HG02870 (cell line): ENCODE results near the gene DEPDC7.
"Not testable (repeated sequence)": the region's sequence is repeated elsewhere in the genome, so short reads cannot be mapped to it uniquely, and the experiment has no call there.

Experiments
- ATAC-seq: cut with Tn5 transposase; IDR thresholded peaks from one replicate; pipeline ENCODE4 v1.9.1; 2021; ENCODE audit warnings: mild to moderate bottlenecking, moderate library complexity; ENCODE audit not compliant: unreplicated experiment

DEPDC7 gene

DNA sequence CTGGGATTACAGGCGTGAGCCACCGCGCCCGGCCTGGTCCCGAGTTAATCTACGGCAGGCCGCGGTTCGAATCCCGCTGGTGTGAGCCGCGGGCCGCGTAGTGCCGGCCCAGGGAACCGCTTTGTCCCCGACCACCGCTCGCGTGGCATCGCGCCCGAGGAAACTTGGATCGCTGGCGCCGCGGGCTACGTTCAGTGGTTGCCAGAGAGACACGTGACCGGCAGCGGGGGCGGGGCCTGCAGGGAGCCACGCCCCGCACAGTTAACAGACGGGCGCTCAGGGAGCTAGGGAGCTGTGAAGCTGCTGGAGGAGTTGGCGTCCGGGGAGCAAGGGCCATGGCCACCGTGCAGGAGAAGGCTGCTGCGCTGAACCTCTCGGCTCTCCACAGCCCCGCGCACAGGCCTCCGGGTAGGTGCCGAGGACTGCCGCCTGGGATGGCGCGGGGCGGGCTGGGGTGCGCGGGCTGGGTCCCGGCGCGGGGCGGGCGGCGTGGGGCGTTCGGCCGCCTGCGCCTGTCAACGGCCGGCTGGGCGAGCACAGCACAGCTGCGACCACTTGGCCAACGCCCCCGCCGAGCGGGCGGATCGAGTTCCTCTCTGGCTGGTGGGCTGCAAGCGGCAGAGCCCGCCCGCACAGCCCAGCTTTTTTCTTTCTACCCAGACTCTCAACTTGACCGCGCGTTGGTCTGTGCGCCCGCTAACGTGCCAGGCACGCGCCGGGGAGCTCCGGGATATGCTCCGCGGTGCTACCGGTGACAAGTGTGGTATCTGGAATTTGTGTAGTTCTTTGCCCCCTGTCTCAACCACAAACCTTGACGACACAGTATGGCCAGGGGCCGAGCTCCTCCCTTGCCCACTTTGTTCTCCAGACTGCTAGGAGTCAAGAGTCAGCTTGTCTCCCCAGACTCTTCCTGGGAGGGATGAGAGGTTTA lies at the start of gene DEPDC7:
Gene DEPDC7, plus strand, starts transcription at position 258 of the 931 bp plus-strand sequence. Its CDS starts 78 bp downstream, at position 336.
- no peak for ATAC-seq

DNA sequence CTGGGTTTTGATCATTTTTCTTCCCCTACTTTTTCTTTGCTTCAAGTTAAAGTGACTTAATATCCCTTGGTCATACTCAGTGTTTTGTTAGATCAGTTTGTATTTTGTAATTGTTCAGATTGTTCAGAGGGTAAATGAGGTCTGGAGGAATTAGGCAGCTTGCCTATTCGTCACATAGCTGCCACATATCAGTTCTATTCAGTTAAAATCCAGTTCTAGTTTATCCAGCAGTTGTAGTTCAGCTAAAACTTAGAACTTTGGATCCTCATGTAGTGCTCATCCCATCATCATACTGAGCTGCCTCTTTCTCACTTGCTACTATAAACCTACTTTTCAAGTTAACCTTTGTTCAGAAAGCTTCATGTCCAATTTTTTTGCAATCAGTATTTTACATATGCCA lies 47.1 kb upstream of the DEPDC7 start:
- ATAC-seq = no peak

DNA sequence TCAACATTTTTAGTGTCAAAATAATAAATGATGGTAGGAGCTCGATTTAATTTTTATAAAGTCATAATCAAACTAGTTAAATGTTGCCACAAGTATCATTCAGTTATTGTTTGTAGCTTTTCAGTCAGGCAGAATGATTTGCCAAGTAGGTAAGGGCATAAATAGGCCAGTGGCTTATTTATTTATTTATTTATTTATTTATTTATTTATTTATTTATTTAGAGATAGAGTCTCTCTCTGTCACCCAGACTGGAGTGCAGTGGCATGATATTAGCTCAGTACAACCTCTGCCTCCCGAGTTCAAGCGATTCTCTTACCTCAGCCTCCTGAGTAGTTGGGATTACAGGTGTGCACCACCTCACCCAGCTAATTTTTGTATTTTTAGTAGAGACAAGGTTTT lies 43.4 kb upstream of the DEPDC7 start:
- not testable (repeated sequence) for ATAC-seq

DNA sequence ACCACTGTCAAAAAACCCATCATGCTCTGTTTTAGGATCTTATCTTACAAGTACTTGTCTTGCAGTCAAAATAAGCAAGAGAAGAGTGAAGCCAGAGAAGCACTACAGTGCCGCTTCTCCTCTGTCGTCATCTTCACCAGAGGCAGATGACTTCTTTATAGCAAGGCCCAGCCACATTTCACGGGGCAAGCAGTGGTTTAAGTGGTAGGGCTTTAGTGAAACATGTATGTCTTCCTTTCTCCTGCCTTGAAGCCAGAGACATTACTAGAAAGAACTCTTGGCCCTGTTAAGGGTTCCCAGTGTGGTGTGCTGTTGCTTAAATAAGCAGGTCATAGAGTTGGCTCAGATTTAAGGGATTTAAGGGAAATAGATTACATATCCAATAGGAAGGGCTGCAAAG lies 42.9 kb upstream of the DEPDC7 start:
- ATAC-seq = no peak

DNA sequence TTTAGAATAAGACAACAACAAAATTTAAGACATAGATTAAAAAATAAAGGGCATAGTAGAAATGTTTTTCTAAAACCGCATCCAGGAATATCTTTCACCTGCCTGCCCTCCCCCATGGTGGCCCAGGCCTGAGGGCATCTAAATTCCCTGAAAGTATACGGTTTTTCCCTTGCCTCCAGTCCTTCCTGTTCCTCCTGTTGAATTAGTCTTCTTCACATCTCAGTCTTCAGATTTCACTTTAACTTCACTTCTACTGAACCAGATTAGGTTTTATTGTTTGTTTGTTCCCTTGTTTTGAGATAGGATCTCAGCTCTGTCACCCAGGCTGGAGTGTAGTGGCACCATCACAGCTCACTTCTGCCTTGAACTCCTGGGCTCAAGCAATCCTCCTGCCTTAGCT lies 33.1 kb upstream of the DEPDC7 start:
- no peak for ATAC-seq

DNA sequence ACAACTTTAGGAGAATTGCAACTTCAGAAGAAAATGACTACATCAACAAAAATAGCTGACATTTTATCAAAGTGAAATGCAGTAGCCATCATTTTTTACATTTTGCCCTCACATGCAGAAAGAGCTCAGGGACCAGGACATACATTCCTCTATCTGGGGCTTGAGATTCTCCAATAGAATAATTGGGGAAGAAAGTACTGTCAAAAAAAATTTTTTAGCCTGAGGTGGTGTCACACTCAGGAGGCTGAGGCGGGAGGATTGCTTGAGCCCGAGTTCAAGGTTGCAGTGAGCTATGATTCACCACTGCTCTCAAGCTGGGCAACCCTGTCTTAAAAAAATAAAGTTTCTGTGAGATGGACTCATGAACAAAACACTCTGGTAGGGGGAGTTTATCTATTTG lies 32.2 kb upstream of the DEPDC7 start:
- no peak for ATAC-seq

DNA sequence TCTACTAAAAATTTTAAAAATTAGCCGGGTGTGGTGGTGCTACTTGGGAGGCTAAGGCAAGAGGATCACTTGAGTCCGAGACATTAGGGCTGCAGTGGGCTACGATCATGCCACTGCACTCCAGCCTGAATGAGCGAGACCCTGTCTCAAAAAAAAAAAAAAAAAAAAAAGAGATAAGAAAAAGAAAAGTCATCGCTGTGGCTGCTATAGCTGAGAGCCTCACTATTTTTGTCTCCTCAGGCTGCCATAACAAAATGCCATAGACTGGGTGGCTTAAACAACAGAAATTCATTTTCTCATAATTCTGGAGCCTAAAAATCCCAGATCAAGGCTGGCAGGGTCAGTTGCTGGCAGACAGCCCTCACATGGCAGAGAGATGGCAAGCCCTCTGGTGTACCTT lies 30.1 kb upstream of the DEPDC7 start:
- ATAC-seq = no peak

DNA sequence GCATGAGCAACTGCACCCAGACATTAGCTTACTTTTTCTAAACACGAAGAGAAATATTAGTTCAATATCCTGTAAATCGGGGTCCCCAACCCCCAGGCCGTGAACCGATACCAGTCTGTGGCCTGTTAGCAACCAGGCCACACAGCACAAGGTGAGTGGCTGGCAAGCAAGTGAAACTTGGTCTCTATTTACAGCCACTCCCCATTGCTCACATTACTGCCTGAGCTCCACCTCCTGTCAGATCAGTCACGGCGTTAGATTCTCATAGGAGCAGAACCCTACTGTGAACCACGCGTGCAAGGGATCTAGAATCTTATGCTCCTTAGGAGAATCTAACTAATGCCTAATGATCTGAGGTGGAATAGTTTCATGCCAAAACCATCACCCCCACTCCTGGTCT lies 27.8 kb upstream of the DEPDC7 start:
- ATAC-seq = no peak

DNA sequence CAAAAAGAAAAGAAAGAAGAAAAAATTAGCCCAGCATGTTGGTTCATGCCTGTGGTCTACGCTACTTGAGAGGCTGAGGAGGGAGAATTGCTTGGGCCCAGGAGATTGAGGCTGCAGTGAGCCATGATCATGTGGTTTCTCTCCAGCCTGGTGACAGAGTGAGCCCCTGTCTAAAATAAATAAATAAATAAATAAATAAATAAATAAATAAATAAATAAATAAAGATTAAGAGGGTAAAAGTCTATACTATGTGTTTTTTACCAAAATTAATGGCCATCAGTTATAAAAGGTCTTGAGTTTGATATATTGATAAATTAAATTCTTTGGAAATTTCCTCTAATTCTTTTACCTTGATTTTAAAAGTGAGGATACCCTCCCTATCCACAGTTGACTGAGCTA lies 25.2 kb upstream of the DEPDC7 start:
- ATAC-seq = no peak

DNA sequence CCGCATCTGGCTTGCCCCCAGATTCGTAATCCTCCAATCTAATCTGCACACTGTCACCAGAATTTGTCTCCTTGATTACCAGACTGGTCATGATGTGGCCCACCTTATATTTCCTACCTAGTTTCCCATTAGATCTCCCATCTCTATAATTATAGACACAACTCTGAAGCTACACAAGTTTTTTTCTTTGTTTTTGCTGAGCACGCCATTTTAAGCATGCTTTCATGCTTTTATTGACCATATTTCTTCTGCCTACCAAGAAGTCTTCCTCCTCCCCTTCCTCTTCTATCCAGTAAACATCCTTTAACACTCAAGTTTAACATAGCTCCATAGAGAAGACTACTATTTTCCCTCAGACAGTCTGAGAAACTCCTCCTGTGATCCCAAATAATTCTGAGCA lies 24.3 kb upstream of the DEPDC7 start:
- ATAC-seq = no peak

DNA sequence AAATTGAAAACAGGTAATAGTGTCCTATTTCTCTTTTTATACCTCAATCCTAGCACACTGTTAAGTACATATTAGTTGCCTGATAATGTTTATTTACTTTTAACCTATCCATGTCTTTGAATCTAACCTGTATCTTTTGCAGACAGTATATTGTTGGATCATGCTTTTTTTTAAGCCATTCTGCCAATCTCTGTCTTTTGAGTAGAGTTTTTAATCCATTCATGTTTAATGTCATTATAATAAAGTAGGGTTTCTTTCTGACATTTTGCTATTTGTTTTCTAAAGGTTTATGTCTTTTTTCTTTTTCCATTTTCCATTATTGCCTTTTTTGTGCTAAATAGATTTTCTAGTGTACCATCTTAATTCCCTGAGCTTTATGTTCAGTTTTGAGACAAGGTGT lies 23.8 kb upstream of the DEPDC7 start:
- ATAC-seq = no peak

DNA sequence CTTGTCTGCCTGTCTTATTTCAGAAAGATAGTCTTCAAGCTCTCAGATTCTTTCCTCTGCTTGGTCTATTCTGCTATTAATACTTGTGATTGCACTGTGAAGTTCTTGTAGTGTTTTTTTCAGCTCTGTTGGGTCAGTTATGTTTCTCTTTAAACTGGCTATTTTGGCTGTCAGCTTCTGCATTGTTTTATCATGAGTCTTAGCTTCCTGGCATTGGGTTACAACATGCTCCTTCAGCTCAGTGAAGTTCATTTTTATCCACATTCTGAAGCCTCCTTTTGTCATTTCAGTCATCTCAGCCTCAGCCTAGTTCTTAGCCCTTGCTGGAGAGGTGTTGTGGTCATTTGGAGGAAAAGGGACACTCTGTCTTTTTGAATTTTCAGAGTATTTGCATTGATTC lies 15.5 kb upstream of the DEPDC7 start:
- ATAC-seq = no peak

DNA sequence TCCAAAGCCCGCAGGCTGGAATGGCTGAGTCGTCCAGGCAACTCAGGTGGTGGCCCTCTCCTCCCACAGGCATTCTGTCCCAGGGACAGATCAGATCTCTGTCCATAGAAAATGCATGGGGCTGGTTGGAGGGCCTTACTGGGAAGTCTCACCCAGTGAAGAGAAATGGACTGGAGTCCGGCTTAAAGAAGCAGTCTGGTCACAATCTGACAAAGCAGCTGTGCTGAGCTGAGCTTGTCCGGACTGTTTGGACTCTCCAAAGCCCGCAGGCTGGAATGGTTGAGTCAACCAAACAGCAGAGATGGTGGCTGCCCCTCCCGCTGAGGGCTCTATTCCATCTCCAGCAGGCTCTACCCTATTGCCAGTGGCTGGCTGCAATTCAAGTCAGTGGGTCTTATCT lies 14.4 kb upstream of the DEPDC7 start:
- ATAC-seq = no peak

DNA sequence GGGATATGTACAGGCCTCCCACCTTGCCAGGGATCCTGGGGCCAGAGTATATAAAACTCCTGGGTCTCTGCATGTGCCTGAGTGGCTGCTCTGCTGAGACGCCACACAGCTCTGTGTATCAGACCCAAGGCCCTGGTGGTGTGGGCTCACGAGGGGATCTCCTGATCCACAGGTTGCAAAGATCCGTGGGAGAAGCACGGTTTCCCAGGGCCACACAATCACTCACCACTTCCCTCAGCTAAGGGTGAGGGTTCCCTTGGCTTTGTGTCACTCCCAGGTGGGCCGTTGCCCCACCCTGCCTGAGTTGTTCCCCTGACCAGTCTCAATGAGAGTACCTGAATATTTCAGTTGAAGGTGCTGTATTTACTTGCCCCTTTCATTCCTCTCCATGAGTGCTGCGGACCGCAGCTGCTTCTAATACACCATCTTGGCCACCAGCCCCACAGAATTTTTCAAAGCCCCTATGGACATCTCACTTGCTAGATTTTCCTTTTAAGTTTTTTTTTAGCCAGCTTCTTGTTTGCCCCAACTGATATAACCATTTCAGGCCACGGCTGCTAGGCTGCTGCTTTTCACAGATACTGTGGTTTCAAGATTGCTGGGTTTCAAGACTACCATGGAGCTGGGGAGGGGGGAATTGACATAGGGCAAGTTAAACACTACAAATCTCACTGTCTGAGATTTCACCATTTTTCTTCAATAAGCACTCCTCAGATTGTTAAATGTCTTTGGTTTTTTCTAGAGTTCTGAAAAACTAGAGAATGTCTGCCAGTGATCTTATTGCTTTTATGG lies 13.7 kb upstream of the DEPDC7 start:
- no peak for ATAC-seq

DNA sequence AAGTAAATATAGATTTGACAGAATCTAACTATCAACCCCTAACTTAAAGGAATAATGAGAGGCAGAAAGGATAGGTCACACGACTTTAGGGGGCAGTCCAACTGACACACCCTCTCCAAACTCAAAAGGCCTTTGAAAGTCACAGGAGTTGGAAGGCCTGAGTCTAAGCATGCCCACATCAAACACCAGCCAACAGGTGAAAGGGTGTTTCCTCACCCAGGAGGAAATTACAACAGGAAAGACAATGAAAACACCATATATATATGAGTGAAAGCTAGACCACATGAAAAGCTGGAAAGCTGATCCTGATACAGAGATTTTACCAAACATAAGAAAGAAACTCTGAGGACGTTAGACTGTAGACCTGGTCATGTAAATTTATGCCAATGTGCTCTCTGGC lies 10.5 kb upstream of the DEPDC7 start:
- no peak for ATAC-seq

DNA sequence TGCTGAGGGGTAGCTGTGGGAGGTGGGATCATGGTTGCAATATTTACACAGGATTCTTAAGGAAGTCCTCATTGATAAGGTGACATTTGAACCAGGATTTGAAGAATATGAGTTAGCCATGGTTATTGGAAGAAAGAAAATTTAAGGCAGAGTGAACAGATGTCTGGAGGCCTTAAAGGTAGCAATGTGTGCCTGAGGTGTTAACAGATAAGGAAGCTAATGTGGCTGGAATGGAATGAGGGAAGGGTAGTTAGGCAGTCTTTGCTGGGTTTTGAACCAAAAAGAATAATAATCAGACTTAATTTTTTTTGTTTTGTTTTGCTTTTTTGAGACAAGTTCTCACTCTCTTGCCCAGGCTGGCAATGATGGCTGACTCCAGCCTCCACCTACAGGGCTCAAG lies 9.7 kb upstream of the DEPDC7 start:
- no peak for ATAC-seq

DNA sequence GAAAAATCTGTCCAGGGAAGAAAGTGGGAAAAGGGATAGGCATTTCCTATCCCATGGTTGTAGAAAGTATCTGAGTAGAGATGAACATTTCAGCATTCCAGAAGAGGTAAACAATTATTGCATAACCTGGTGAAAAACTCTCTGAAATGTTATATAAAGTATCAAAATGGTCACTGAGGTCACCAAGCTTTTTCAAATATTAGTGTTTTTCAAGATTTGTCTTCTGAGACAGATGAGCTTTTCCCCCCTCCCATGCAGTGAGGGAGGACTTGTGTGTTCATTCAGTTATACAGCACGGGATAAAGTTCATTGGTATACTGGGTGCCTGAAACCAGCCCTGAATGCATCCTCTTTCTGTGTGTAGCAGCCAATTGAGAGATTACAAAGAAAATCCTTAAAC lies 1.9 kb upstream of the DEPDC7 start:
- ATAC-seq = no peak

DNA sequence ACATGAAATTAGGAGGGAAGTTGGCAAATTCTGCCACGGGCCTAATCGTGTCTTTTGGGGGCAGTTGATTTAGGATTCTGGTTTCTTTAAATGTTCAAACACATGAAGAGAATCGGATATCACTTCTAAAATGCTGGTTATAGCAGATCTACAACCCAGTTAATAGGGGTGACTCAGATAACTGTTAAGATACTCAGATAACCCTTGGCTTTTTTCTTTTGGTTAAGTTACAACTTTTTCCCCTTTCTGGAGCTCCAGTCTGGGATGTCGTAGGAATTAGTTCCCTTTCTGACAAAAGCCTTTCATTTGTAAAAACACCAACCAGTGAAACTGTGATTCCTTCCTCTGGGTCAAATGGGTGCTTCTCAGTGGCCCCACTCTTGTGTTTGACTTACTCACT lies 976 bp downstream of the DEPDC7 start:
- ATAC-seq = no peak

DNA sequence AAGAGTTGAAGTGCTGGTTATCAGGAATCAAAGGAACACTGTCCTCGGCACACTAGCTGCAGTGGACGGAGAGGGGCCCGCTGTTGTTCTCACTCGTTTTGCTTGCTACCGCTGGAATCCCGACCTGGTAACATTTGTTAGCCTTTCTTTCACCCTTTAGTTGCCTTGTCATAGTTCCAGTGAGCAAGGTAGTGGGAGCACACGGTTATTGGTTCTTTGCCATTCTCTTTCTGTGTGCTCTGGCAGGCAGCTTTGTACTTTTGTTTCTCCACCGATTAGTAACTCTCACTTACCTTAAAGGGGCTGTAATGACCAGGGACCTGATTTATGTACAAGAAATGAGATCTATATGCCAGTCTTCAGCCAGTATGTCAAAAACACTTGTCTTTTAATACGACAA lies 1.8 kb downstream of the DEPDC7 start:
- ATAC-seq = no peak

DNA sequence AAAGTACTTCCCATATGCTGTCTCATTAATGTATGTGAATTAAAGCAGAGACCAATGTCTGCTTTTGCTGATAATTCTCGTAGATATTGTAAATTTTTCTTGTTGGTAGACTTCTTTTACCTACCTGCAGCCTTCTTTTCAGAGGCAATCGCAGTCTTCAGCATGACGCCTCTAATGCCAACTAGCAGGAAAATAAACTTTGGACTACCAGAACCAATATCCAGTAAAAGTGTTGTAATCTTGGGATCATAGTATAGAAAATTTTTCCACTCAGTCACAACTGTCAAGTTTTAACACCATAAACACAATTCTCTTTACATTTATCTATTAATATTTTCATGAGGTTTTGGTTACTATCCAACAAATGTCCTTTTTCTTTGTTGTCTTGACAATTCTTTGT lies 2.3 kb downstream of the DEPDC7 start:
- ATAC-seq = no peak

DNA sequence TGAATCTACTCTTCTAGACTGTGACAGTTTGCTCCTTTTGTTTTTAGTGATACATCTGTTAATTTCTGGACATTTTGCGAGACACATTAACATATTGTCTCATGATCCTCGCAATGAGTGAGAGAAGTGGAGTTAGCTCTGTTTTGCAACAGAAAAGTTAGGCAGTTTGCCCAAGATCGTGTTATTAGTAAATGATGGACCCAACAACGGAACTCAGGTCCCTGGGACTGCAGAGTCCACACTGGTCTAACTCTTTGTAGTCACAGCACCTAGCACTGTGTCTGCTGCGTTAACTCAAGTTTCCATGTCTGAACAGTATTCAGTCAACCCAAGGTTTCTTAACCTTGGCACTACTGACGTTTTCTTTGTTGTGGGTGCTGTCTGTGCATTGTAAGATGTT lies 3.2 kb downstream of the DEPDC7 start:
- ATAC-seq = no peak

DNA sequence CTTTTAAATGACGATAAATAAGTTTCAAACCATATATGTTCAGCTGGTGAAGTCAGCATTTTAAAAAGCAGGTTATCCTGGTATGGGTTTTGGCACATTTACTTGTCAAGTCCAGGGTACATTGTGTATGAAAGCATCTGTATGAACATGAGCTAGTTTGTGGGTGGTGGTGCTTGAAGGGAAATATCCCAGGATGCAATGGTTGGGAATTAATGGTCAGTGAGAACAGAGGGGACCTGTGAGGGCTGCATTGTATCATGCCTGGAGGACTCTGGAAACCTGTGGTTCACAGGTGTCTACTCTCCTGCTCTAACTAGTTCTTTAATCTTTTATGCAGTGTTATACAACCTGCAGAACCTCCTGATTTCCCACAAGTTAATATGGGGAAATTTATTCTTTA lies 5.8 kb downstream of the DEPDC7 start:
- no peak for ATAC-seq
